Upper lobe of left lung (tissue), 6 donors: ENCODE results near the gene PPP3CA. TPM values are rescaled to one million over a fixed set of nuclear protein-coding genes. Genes with fewer than 3 reads are reported as not detected.
"Not testable (repeated sequence)": the region's sequence is repeated elsewhere in the genome, so short reads cannot be mapped to it uniquely, and the experiment has no call there.

Experiments
- ATAC-seq, 2 donors: fragments of 200-7000 bp; cut with Tn5 transposase; one replicate each; pipeline ENCODE4 v1.9.1; 2022; ENCODE audit warnings: mild to moderate bottlenecking in 2 of 2, moderate library complexity in 2 of 2; ENCODE audit not compliant: low FRiP score in 2 of 2
- DNase-seq, 2 donors: peaks; one replicate each; pipeline ENCODE4 v3.0.0-alpha.2; 2019 to 2020
- H3K27ac ChIP-seq, 4 donors: fragments of 200-600 bp; sonication (generic); one replicate each; pipeline ENCODE4 v1.5.1; 2016 to 2019
- H3K27me3 ChIP-seq, 4 donors: fragments of 200-600 bp; sonication (generic); one replicate each; pipeline ENCODE4 v1.5.1; 2017 to 2019
- H3K36me3 ChIP-seq, 4 donors: fragments of 200-600 bp; sonication (generic); one replicate each; pipeline ENCODE4 v1.5.1; 2016 to 2019
- H3K4me1 ChIP-seq, 4 donors: fragments of 200-600 bp; sonication (generic); one replicate each; pipeline ENCODE4 v1.5.1; 2018 to 2019
- H3K4me3 ChIP-seq, 4 donors: fragments of 200-600 bp; sonication (generic); one replicate each; pipeline ENCODE4 v1.5.1; 2017 to 2019; ENCODE audit warnings: mild to moderate bottlenecking in 2 of 4, moderate library complexity in 1 of 4
- H3K9me3 ChIP-seq, 4 donors: fragments of 200-600 bp; sonication (generic); one replicate each; pipeline ENCODE4 v1.5.1; 2018 to 2019
- CTCF ChIP-seq, 6 experiments: fragments of 450-650 bp in 4 of 6; fragments of 200-600 bp in 2 of 6; sonication (generic) in 2 of 6; IDR thresholded peaks; one replicate each; pipeline ENCODE4 v1.5.1; 2016 to 2019; ENCODE audit warnings: antibody characterized with exemption in 6 of 6
- EP300 ChIP-seq, 4 donors: sonication (generic); formaldehyde crosslinking; IDR thresholded peaks; one replicate each; pipeline ENCODE4 v1.5.1; 2017; ENCODE audit warnings: antibody characterized with exemption in 4 of 4, control low read depth in 2 of 4
- POLR2A ChIP-seq, 4 donors: fragments of 450-650 bp; IDR thresholded peaks; one replicate each; pipeline ENCODE4 v1.5.1; 2016 to 2017; ENCODE audit warnings: antibody characterized with exemption in 4 of 4, mild to moderate bottlenecking in 2 of 4
- POLR2AphosphoS5 ChIP-seq, 2 donors: sonication (generic); formaldehyde crosslinking; IDR thresholded peaks; one replicate each; pipeline ENCODE4 v1.5.1; 2017; ENCODE audit warnings: antibody characterized with exemption in 2 of 2
- WGBS, 2 donors: methylation state at CpG; one replicate each; pipeline ENCODE4 v1.1.5; 2017 to 2018; 5-methylcytosine and 5-hydroxymethylcytosine counted together
- total RNA-seq, 6 donors: library from RNA; depleted of rRNA in 4 of 6; stranded (reverse); fragments of >200 nt in 4 of 6; gene quantifications; one replicate each; pipeline versions ENCODE4 v1.1.0 to v1.2.1, GENCODE V29; 2016 to 2021
- donor health status: DM: no; HTN: no; CAD: no; lungs with moderate emphysema.
- donor health status: DM: no; HTN: yes; CAD: no; lungs with severe emphysema.

The PPP3CA gene
- total RNA-seq, 6 donors from 2014 or later: 28.3 to 62.0 (median 50.0) TPM

GRCh38 chr4:101140228-101140627 is 207.1 kb downstream of the PPP3CA start:
- TF ChIP-seq EP300 (IDR thresholded peaks at IDR 0.05) (no peak), POLR2A (IDR thresholded peaks at IDR 0.05) (no peak), CTCF (IDR thresholded peaks at IDR 0.05) (no peak), POLR2AphosphoS5 (IDR thresholded peaks at IDR 0.05) (no peak)
- no peak overlapping the region for H3K4me3 ChIP-seq
- DNase-seq: no peak
- no peaks in the 10 kb centered on the region for H3K36me3 ChIP-seq
- no peaks in the 10 kb centered on the region for H3K27me3 ChIP-seq
- peaks cover 0 to 24% (median 10%) of the 10 kb centered on the region in 4 donors for H3K4me1 ChIP-seq
- ATAC-seq: no peak
- no peak overlapping the region for H3K27ac ChIP-seq
- no peaks in the 10 kb centered on the region for H3K9me3 ChIP-seq

GRCh38 chr4:101136373-101137370 is 210.7 kb downstream of the PPP3CA start:
- peak overlapping the region in 2 of 4 donors; percentile 9 to 13 for H3K4me3 ChIP-seq
- no peak for ATAC-seq
- 68 to 90% methylated on average over 8 of the region's 8 CpGs for WGBS, 2 donors

GRCh38 chr4:101135371-101136010 is 211.8 kb downstream of the PPP3CA start:
- 59 to 66% methylated on average over 3 of the region's 3 CpGs for WGBS, 2 donors
- Histone ChIP-seq H3K27ac (no peak overlapping the region), H3K9me3 (no peaks in the 10 kb centered on the region), H3K4me3 (no peak overlapping the region), H3K36me3 (no peaks in the 10 kb centered on the region), H3K27me3 (no peaks in the 10 kb centered on the region), H3K4me1 (peaks cover 0 to 19% (median 10%) of the 10 kb centered on the region in 4 donors)
- DNase-seq: no peak
- no peak for ATAC-seq
- TF ChIP-seq POLR2AphosphoS5 (IDR thresholded peaks at IDR 0.05): no peak
- no peak for TF ChIP-seq CTCF (IDR thresholded peaks at IDR 0.05)
- no peak for TF ChIP-seq EP300 (IDR thresholded peaks at IDR 0.05)
- TF ChIP-seq POLR2A (IDR thresholded peaks at IDR 0.05): no peak

More at GRCh38 chr4:101136373-101137370, 210.7 kb downstream of the PPP3CA start:
- DNase-seq: no peak
- Histone ChIP-seq H3K36me3 (no peaks in the 10 kb centered on the region), H3K27me3 (no peaks in the 10 kb centered on the region), H3K4me1 (peaks cover 0 to 26% (median 10%) of the 10 kb centered on the region in 4 donors), H3K9me3 (no peaks in the 10 kb centered on the region), H3K27ac (no peak overlapping the region)
- no peak for TF ChIP-seq POLR2AphosphoS5 (IDR thresholded peaks at IDR 0.05)
- no peak for TF ChIP-seq POLR2A (IDR thresholded peaks at IDR 0.05)
- no peak for TF ChIP-seq EP300 (IDR thresholded peaks at IDR 0.05)
- no peak for TF ChIP-seq CTCF (IDR thresholded peaks at IDR 0.05)

- not testable (repeated sequence) for H3K9me3 ChIP-seq, H3K27me3 ChIP-seq, H3K4me3 ChIP-seq, H3K36me3 ChIP-seq, DNase-seq, ATAC-seq, H3K4me1 ChIP-seq, H3K27ac ChIP-seq
- WGBS, 2 donors: 93 to 99% methylated on average over 5 of the region's 5 CpGs
Measured at GRCh38 chr4:101131058-101131457, 216.3 kb downstream of the PPP3CA start.

- not testable (repeated sequence) for H3K36me3 ChIP-seq, DNase-seq, ATAC-seq, H3K27me3 ChIP-seq, H3K4me1 ChIP-seq, H3K9me3 ChIP-seq, H3K27ac ChIP-seq, H3K4me3 ChIP-seq
- WGBS, 2 donors: 81 to 89% methylated on average over 1 of the region's 1 CpG
Measured at GRCh38 chr4:101128898-101129297, 218.4 kb downstream of the PPP3CA start.
